Measurements from ENCODE around the gene DGKK. TPM values are rescaled to one million over a fixed set of nuclear protein-coding genes. Genes with fewer than 3 reads are reported as not detected.

The DGKK gene
- total RNA-seq, 1 experiment from 2014 or later: 1.6 TPM

DNA sequence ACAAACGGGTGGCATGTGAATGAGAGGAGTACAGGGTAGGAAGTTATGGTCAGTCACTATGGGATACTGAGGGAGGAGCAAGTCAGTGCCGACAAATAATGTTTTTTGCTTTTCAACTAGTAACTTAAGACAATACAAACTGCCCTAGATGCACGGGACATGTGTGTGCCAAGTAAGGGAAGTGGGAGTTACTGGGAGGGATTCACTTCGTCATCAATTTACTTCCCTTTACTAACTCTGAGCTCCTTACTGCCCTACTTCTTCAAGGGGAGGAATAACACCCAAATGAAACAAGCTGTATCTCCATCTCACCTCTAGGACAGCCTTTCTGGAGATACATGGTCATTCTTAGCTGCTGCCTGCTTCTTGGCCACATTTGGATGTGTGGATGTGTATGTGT lies 97.7 kb downstream of the DGKK start:
- Histone ChIP-seq H4K8ac (replicated peaks; ENCODE audit: insufficient read length, low read depth, low read length) (no peak overlapping the region), H2BK5ac (ENCODE audit: insufficient read length, low read length) (no peak overlapping the region), H3K4me1 (ENCODE audit: insufficient read depth, low read length) (no peaks in the 10 kb centered on the region), H2BK20ac (ENCODE audit: low read depth, low read length, poor library complexity, severe bottlenecking) (no peak overlapping the region), H3K27me3 (ENCODE audit: insufficient read depth, low read length) (no peaks in the 10 kb centered on the region), H4K91ac (ENCODE audit: insufficient read length, low read depth, low read length) (no peak overlapping the region), H3K4ac (ENCODE audit: low read depth, low read length) (no peak overlapping the region), H4K5ac (ENCODE audit: insufficient read length, low read depth, low read length) (no peak overlapping the region), H4K20me1 (ENCODE audit: control insufficient read depth, insufficient read depth, insufficient read length) (no peaks in the 10 kb centered on the region), H3K23me2 (ENCODE audit: insufficient read length, low read depth, low read length, poor library complexity, severe bottlenecking) (no peaks in the 10 kb centered on the region), H3K79me1 (ENCODE audit: insufficient read depth, low read depth, low read length, poor library complexity, severe bottlenecking) (no peaks in the 10 kb centered on the region), H2BK15ac (ENCODE audit: low read depth, low read length) (no peak overlapping the region), H2AFZ (ENCODE audit: low read length) (no peak overlapping the region), H3K9me3 (ENCODE audit: control insufficient read depth, low read depth, low read length) (no peaks in the 10 kb centered on the region), H3K4me2 (ENCODE audit: insufficient read depth, insufficient read length, low read length) (no peak overlapping the region), H3K9ac (ENCODE audit: extremely low read depth, insufficient read length, low read length) (no peak overlapping the region), H3K14ac (ENCODE audit: insufficient read depth, low read length) (no peak overlapping the region), H2BK120ac (ENCODE audit: low read depth, low read length, poor library complexity, severe bottlenecking) (no peak overlapping the region), H2BK12ac (ENCODE audit: insufficient read length, low read depth, low read length) (no peak overlapping the region), H2AK5ac (ENCODE audit: insufficient read length, low read length) (no peak overlapping the region), H3K27ac (ENCODE audit: insufficient read length, low read depth, low read length) (no peak overlapping the region), H3T11ph (ENCODE audit: low read length) (no peak overlapping the region), H3K23ac (ENCODE audit: insufficient read length, low read depth, low read length) (no peak overlapping the region), H3K56ac (ENCODE audit: insufficient read length, low read depth, low read length) (no peak overlapping the region), H3K79me2 (ENCODE audit: insufficient read depth, low read length) (no peaks in the 10 kb centered on the region; the same call in 1 of the 2 replicates), H3K18ac (ENCODE audit: insufficient read length, low read depth, low read length) (no peak overlapping the region)
- no peaks in the 10 kb centered on the region for H3K4me1 Mint-ChIP-seq
- H3K27ac Mint-ChIP-seq: no peak overlapping the region
- H3K4me3 Mint-ChIP-seq: no peak overlapping the region
- H3K27me3 Mint-ChIP-seq (ENCODE audit: low read depth): no peaks in the 10 kb centered on the region; the same call in 1 of the 2 replicates
- no CpG with 5 or more reads among the region's 4 CpGs for WGBS (ENCODE audit: extremely low coverage, insufficient read length, low lambda C conversion rate)
- peaks cover 58 to 71% of the 10 kb centered on the region in 2 experiments for H3K9me3 Mint-ChIP-seq
- no peak for TF ChIP-seq CTCF (conservative IDR thresholded peaks at IDR 0.05)
- no peak for DNase-seq
- peaks cover 0 to 6% (median 4%) of the 10 kb centered on the region in 3 experiments; a peak in 4 of 7 replicates for H3K36me3 Mint-ChIP-seq (ENCODE audit: insufficient read depth in 1 of 3, low read depth in 3 of 3)
